ENCODE data around the gene KLHL33.

- TF ChIP-seq EZH2 (IDR thresholded peaks at IDR 0.05; ENCODE audit: insufficient read depth, poor library complexity, severe bottlenecking), result no peak
- TF ChIP-seq EZH2phosphoT487 (IDR thresholded peaks at IDR 0.05; ENCODE audit: insufficient read depth, low read depth), result no peak
Observed at GRCh38 chr14:20379743-20380142, 56.2 kb downstream of the KLHL33 start.
